ENCODE measurements around the gene RPP38. TPM values are rescaled to one million over a fixed set of nuclear protein-coding genes. Genes with fewer than 3 reads are reported as not detected.

The RPP38 gene
- total and polyA plus RNA-seq, 2 of the 13 experiments (the other 11 are each of a cell fraction or from before 2014, with no cell fraction given), result 11.7 to 16.4 TPM

- H3K36me3 ChIP-seq (replicated peaks in 1 of 2; ENCODE audit: control insufficient read depth in 1 of 2, insufficient read depth in 2 of 2, low read length in 2 of 2), result no peaks in the 10 kb centered on the region
- TF ChIP-seq, protein P1, sequence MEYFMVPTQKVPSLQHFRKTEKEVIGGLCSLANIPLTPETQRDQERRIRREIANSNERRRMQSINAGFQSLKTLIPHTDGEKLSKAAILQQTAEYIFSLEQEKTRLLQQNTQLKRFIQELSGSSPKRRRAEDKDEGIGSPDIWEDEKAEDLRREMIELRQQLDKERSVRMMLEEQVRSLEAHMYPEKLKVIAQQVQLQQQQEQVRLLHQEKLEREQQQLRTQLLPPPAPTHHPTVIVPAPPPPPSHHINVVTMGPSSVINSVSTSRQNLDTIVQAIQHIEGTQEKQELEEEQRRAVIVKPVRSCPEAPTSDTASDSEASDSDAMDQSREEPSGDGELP (IDR thresholded peaks at IDR 0.05; ENCODE audit: borderline replicate concordance, low read depth), result peak; percentile 68; the same call in 1 of the 2 replicates
- TF ChIP-seq CENPX (CRISPR knock-in tag; IDR thresholded peaks at IDR 0.05) (no peak), FOSL2 (CRISPR knock-in tag; IDR thresholded peaks at IDR 0.05) (peak; percentile 57), ZNF576 (CRISPR knock-in tag; IDR thresholded peaks at IDR 0.05) (no peak)
- 0% methylated on average over 3 of the region's 3 CpGs for WGBS (ENCODE audit: low lambda C conversion rate)
- ATAC-seq (peak; percentile 83), FAIRE-seq (no peak), DNase-seq (ENCODE audit: low spot score) (peak; percentile 15)
- H3K27ac ChIP-seq (ENCODE audit: extremely low read length, insufficient read depth, low read length), result no peak overlapping the region
- ChIA-PET CTCF (ENCODE audit: low intra/inter-chr PET ratio, low total read pairs) (no interaction called here), POLR2A (no interaction called here)
- no peak overlapping the region for H3K4me2 ChIP-seq (ENCODE audit: low read depth, low read length)
- intact Hi-C loops (cut with micrococcal nuclease; ENCODE audit: unreplicated experiment), result no loop called here
- no peaks in the 10 kb centered on the region for H4K20me1 ChIP-seq (ENCODE audit: insufficient read depth, low read length)
- no TSS peak for BruUV-seq (replicated peaks)
- no peak overlapping the region for H3K9ac ChIP-seq (ENCODE audit: insufficient read depth, low read depth, low read length)
- H3K4me3 ChIP-seq (replicated peaks in 1 of 3; ENCODE audit: insufficient read depth in 1 of 3, low read depth in 2 of 3, low read length in 3 of 3), result no peak overlapping the region
- no peak overlapping the region for H2AFZ ChIP-seq (ENCODE audit: low read length)
- H3K27me3 ChIP-seq (ENCODE audit: control insufficient read depth in 1 of 2, insufficient read depth in 2 of 2, low read length in 2 of 2), result no peaks in the 10 kb centered on the region
- H3K4me1 ChIP-seq (ENCODE audit: insufficient read depth, low read length), result 0 out of 2 replicates have a peak, but pooled peaks cover 7% of the 10 kb centered on the region
- 0 out of 2 replicates have a peak, but pooled peaks cover 8% of the 10 kb centered on the region for H3K9me3 ChIP-seq (ENCODE audit: low read length)
- no peaks in the 10 kb centered on the region for H3K79me2 ChIP-seq (ENCODE audit: insufficient read depth, low read length)
- in situ Hi-C loops (cut with HindIII; ENCODE audit: extremely low pct_ligation_motif_present, low pct_unique_long_range_greater_than_20kb), result no loop called here
Observed at GRCh38 chr10:15068802-15069201, 28.4 kb upstream of the RPP38 start.

DNA sequence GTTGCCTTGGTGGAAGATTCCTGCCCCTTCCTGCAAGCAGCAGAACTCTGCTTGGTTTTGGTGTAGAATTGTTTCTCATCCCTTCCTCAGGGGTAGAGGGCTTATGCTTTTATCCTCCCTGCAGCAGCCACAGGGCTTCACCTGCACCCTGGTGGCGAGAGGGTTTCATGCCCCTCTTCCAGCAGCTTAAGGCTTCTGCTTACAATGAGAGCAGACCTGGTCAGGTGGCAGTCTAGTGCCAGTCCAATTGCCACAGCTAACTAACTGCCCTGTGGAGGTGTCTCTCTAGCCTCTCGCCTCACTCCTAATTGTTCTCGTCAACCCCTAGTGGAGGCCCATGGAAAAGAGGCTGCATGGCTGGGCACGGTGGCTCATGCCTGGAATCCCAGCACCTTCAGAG, 27.9 kb upstream of the RPP38 start:
- intact Hi-C loops (cut with micrococcal nuclease; ENCODE audit: unreplicated experiment), result no loop called here
- H3K4me2 ChIP-seq (ENCODE audit: low read depth, low read length), result no peak overlapping the region
- FAIRE-seq (no peak), ATAC-seq (peak; percentile 90), DNase-seq (ENCODE audit: low spot score) (no peak)
- H3K4me3 ChIP-seq (replicated peaks in 1 of 3; ENCODE audit: insufficient read depth in 1 of 3, low read depth in 2 of 3, low read length in 3 of 3), result no peak overlapping the region
- 0 out of 2 replicates have a peak, but pooled peaks cover 8% of the 10 kb centered on the region for H3K9me3 ChIP-seq (ENCODE audit: low read length)
- no peak overlapping the region for H2AFZ ChIP-seq (ENCODE audit: low read length)
- H3K27me3 ChIP-seq (ENCODE audit: control insufficient read depth in 1 of 2, insufficient read depth in 2 of 2, low read length in 2 of 2), result no peaks in the 10 kb centered on the region
- WGBS (ENCODE audit: low lambda C conversion rate), result 43% methylated on average over 4 of the region's 4 CpGs
- CTCF ChIA-PET (ENCODE audit: low intra/inter-chr PET ratio, low total read pairs), result no interaction called here
- H3K79me2 ChIP-seq (ENCODE audit: insufficient read depth, low read length), result no peaks in the 10 kb centered on the region
- no peaks in the 10 kb centered on the region for H4K20me1 ChIP-seq (ENCODE audit: insufficient read depth, low read length)
- BruUV-seq (replicated peaks), result no TSS peak
- H3K27ac ChIP-seq (ENCODE audit: extremely low read length, insufficient read depth, low read length), result no peak overlapping the region
- H3K9ac ChIP-seq (ENCODE audit: insufficient read depth, low read depth, low read length), result no peak overlapping the region
- 0 out of 2 replicates have a peak, but pooled peaks cover 7% of the 10 kb centered on the region for H3K4me1 ChIP-seq (ENCODE audit: insufficient read depth, low read length)
- in situ Hi-C loops (cut with HindIII; ENCODE audit: extremely low pct_ligation_motif_present, low pct_unique_long_range_greater_than_20kb), result no loop called here
- TF ChIP-seq TBX3 (IDR thresholded peaks at IDR 0.05; ENCODE audit: borderline replicate concordance), result no peak
- TF ChIP-seq, protein P2, sequence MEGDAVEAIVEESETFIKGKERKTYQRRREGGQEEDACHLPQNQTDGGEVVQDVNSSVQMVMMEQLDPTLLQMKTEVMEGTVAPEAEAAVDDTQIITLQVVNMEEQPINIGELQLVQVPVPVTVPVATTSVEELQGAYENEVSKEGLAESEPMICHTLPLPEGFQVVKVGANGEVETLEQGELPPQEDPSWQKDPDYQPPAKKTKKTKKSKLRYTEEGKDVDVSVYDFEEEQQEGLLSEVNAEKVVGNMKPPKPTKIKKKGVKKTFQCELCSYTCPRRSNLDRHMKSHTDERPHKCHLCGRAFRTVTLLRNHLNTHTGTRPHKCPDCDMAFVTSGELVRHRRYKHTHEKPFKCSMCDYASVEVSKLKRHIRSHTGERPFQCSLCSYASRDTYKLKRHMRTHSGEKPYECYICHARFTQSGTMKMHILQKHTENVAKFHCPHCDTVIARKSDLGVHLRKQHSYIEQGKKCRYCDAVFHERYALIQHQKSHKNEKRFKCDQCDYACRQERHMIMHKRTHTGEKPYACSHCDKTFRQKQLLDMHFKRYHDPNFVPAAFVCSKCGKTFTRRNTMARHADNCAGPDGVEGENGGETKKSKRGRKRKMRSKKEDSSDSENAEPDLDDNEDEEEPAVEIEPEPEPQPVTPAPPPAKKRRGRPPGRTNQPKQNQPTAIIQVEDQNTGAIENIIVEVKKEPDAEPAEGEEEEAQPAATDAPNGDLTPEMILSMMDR (CRISPR knock-in tag; IDR thresholded peaks at IDR 0.05), result peak; percentile 27; the same call in 1 of the 2 replicates
- TF ChIP-seq PRPF4 (IDR thresholded peaks at IDR 0.05; ENCODE audit: low read depth, low read length, poor library complexity, severe bottlenecking), result no peak
- TF ChIP-seq ZC3H13 (CRISPR knock-in tag; IDR thresholded peaks at IDR 0.05), result no peak
- peak; percentile 39 for TF ChIP-seq STAG1 (CRISPR knock-in tag; IDR thresholded peaks at IDR 0.05)
- no peak for TF ChIP-seq ZFP37 (CRISPR knock-in tag; IDR thresholded peaks at IDR 0.05; ENCODE audit: borderline replicate concordance)
- POLR2A ChIA-PET, result no interaction called here
- H3K36me3 ChIP-seq (replicated peaks in 1 of 2; ENCODE audit: control insufficient read depth in 1 of 2, insufficient read depth in 2 of 2, low read length in 2 of 2), result no peaks in the 10 kb centered on the region
